AG04449 (cell line): ENCODE measurements around the gene PCNX4.
"Not testable (repeated sequence)": the region's sequence is repeated elsewhere in the genome, so short reads cannot be mapped to it uniquely, and the experiment has no call there.

Experiments
- CTCF ChIA-PET: fragments of 350-600 bp; formaldehyde crosslinking; extraction: SDS; loops from one replicate; lab custom pipeline; 2021; ENCODE audit warnings: antibody characterized with exemption; lab: Yijun Ruan, JAX
- POLR2A ChIA-PET: fragments of 400-600, 350-600 bp; formaldehyde crosslinking; extraction: SDS; loops from one replicate; lab custom pipeline; 2020; ENCODE audit warnings: antibody characterized with exemption, inconsistent platforms; lab: Yijun Ruan, JAX
- DNase-seq: peaks from one replicate; pipeline ENCODE4 v3.0.0-alpha.2; 2010; ENCODE audit warnings: low read depth, low spot score
- H3K4me3 ChIP-seq: 2 replicates; pipeline ENCODE4 v1.5.1; 2011; ENCODE audit warnings: low read depth, mild to moderate bottlenecking, control low read depth, low read length
- CTCF ChIP-seq: IDR thresholded peaks from one replicate; pipeline ENCODE4 v1.5.1; 2011; ENCODE audit warnings: mild to moderate bottlenecking, moderate library complexity, low read length, control low read depth, inconsistent platforms; ENCODE audit not compliant: insufficient read depth; ENCODE audit errors: missing control alignments

PCNX4 gene

DNA sequence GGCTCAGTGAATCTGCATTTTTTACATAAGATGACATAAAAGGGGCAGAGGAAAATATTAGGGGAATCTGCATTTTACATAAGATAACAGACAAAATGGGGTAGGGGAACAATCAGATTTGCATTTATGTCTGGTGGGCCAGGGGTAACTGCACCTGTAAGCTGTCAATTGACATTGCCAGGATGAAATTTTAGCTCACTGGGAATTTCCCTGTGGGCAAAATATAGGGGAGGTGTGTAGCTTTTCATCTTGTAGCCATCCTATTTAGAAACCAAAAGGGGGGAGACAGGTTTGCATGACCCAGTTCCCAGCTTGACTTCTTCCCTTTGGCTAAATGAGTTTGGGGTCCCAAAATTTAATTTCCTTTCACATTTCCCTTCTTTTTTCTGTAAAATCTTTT is 3.5 kb downstream of the PCNX4 start:
- no peak overlapping the region for H3K4me3 ChIP-seq
- DNase-seq, result no peak
- ChIA-PET POLR2A (no interaction called here), CTCF (interaction anchor here (1.7 kb wide), 1 partner anchor 75 kb away, joined by 3 read pairs; no protein-coding TSS in a partner anchor)
- TF ChIP-seq CTCF, result no peak

DNA sequence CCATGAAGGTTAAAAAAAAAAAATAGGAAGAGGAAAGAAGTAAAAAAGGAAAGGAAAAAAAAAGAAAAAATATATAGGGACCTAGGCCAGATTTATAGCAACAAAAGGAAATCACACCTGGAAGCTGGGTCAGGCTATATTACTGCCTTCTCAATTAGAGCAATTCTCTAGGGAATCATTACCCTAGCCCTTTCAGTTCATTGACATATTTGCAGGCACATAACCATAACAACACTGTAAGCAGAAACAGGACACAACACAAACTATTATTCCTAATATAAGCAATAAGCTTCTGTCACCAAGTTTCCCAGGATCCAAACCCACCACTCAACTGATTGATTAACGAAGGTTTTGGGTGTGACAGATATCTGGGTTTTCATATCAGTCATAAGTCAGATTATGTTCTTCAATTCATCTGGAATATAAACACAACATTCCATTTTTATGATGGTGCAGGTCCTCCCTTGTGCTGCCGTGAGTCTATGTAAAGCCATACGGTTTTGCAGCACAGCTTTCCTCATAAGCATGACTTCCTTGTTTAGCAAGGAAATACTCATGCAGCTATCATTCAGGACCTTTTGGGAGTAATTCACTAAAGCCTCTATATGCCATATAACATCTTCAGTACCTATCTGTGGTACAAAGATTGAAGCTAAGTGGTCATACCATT is 4.2 kb downstream of the PCNX4 start:
- no peak for DNase-seq
- ChIA-PET POLR2A (no interaction called here), CTCF (interaction anchor here (1.7 kb wide), 1 partner anchor 75 kb away, joined by 3 read pairs; no protein-coding TSS in a partner anchor)
- no peak for TF ChIP-seq CTCF
- no peak overlapping the region for H3K4me3 ChIP-seq

DNA sequence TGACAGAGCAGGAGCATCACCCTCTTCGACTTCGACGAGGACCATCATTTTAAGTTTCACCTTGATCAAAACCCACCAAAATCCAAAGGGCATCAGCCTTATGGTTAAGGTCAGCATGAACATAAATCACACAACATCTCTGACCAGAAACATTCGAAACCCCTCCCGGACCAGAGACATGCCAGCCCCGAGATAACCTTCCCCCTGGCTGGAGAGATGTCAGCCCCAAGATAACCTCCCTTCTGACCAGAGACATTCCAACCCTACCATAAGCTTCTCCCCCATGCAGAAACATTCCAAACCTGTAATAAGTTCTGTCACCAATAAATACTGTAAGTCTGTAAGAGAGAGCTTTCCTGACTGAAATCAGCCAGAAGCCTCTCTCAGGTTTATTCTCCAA is 6.3 kb downstream of the PCNX4 start:
- H3K4me3 ChIP-seq, result no peak overlapping the region
- ChIA-PET POLR2A (no interaction called here), CTCF (no interaction called here)
- no peak for DNase-seq
- TF ChIP-seq CTCF, result no peak

DNA sequence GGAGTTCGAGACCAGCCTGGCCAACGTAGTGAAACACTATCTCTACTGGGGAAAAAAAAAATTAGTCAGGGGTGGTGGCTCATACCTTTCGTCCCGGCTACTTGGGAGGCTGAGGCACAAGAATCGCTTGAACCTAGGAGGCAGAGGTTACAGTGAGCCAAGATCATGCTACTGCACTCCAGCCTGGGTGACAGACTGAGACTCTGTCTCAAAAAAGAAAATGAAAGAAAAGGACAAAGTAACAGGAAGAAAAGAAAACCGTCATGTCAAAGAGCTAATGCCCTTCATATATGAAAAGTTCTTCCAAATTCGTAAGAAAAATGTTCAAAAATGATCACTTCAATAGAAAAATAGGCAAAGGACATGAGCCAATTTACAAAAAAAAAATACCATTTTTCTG is 8.1 kb downstream of the PCNX4 start:
- DNase-seq, POLR2A ChIA-PET, H3K4me3 ChIP-seq: not testable (repeated sequence)
- CTCF ChIA-PET, result interaction anchor here (1.0 to 1.6 kb wide), 2 partner anchors 8 to 84 kb away, joined by 3 read pairs; partner anchors contain the start of gene PCNX4

GRCh38 chr14:60101786-60102185 is 10.1 kb downstream of the PCNX4 start:
- CTCF ChIA-PET, result no interaction called here
- POLR2A ChIA-PET, result no interaction called here
- DNase-seq, result no peak
- H3K4me3 ChIP-seq, result no peak overlapping the region
- no peak for TF ChIP-seq CTCF

DNA sequence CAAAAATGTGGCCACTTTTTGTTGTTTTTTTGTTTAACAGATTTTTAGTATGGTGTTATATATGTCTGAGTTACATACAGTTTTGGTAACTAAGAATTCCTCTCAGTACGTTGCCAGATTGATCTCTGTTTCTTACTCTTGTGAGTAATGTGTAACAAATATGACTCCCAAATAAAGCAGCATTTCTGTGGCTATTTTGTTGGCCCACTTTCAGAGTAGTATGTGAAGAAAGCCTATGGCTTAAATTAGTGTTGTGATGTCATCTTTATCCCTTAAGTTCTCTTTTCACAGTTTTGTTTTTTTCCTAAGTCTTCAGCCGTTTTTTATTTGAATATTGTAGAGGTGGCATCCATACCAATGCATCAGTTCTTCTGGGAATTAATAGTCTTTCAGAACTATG is 10.7 kb downstream of the PCNX4 start:
- no peak overlapping the region for H3K4me3 ChIP-seq
- ChIA-PET POLR2A (no interaction called here), CTCF (no interaction called here)
- no peak for TF ChIP-seq CTCF
- no peak for DNase-seq

- no peak for DNase-seq
- ChIA-PET CTCF (interaction anchor here (1.4 kb wide), 1 partner anchor 78 kb away, joined by 3 read pairs; no protein-coding TSS in a partner anchor), POLR2A (no interaction called here)
- H3K4me3 ChIP-seq, result no peak overlapping the region
- TF ChIP-seq CTCF, result no peak
Measured at GRCh38 chr14:60106339-60106738, 14.6 kb downstream of the PCNX4 start.
